Liver (tissue), 9 donors: ENCODE results near the gene TAS2R38. TPM values are rescaled to one million over a fixed set of nuclear protein-coding genes. Genes with fewer than 3 reads are reported as not detected.

ENCODE experiments used
- DNase-seq: peaks from one replicate; pipeline ENCODE4 v3.0.0-alpha.2; 2017; ENCODE audit warnings: low spot score
- H3K27ac ChIP-seq, 2 donors: one replicate each; pipeline ENCODE4 v1.7.0; 2013; ENCODE audit warnings: inconsistent platforms in 2 of 2, low read length in 2 of 2, control low read depth in 1 of 2, low read depth in 1 of 2, mild to moderate bottlenecking in 1 of 2
- H3K27me3 ChIP-seq, 4 donors: one replicate each; pipeline versions ENCODE4 v1.6.1 to v1.7.0; 2013; ENCODE audit warnings: low read length in 3 of 4, inconsistent platforms in 1 of 4, mild to moderate bottlenecking in 1 of 4, moderate library complexity in 1 of 4; ENCODE audit not compliant: control insufficient read depth in 4 of 4, insufficient read depth in 4 of 4
- H3K36me3 ChIP-seq, 4 donors: one replicate each; pipeline versions ENCODE4 v1.6.1 to v1.7.0; 2013; ENCODE audit warnings: low read length in 3 of 4, mild to moderate bottlenecking in 3 of 4, low read depth in 1 of 4, moderate library complexity in 1 of 4; ENCODE audit not compliant: control insufficient read depth in 4 of 4, insufficient read depth in 3 of 4
- H3K4me1 ChIP-seq, 4 donors: one replicate each; pipeline versions ENCODE4 v1.6.1 to v1.7.0; 2013; ENCODE audit warnings: low read length in 3 of 4, mild to moderate bottlenecking in 3 of 4, moderate library complexity in 1 of 4; ENCODE audit not compliant: control insufficient read depth in 4 of 4, insufficient read depth in 4 of 4
- H3K4me3 ChIP-seq, 3 donors: one replicate each; pipeline versions ENCODE4 v1.6.1 to v1.7.0; 2013; ENCODE audit warnings: low read length in 3 of 3, control low read depth in 1 of 3, low read depth in 1 of 3, mild to moderate bottlenecking in 1 of 3
- H3K9ac ChIP-seq, 2 donors: one replicate each; pipeline ENCODE4 v1.7.0; 2013; ENCODE audit warnings: low read length in 2 of 2, mild to moderate bottlenecking in 2 of 2, moderate library complexity in 2 of 2, control low read depth in 1 of 2, low read depth in 1 of 2
- H3K9me3 ChIP-seq, 4 donors: one replicate each; pipeline versions ENCODE4 v1.6.1 to v1.7.0; 2013; ENCODE audit warnings: low read length in 3 of 4; ENCODE audit not compliant: control insufficient read depth in 4 of 4
- EGR1 ChIP-seq, 2 donors: IDR thresholded peaks; 2 replicates each; pipeline ENCODE4 v1.6.1; 2016 to 2018; ENCODE audit warnings: antibody characterized with exemption in 2 of 2, low read depth in 2 of 2
- FOXA1 ChIP-seq: IDR thresholded peaks from 2 replicates; pipeline ENCODE4 v1.6.1; 2016; ENCODE audit warnings: antibody characterized with exemption
- FOXA2 ChIP-seq: IDR thresholded peaks from 2 replicates; pipeline ENCODE4 v1.6.1; 2016; ENCODE audit warnings: antibody characterized with exemption
- GABPA ChIP-seq, 2 donors: IDR thresholded peaks in 1 of 2; conservative IDR thresholded peaks in 1 of 2; 2 replicates each; pipeline ENCODE4 v1.6.1; 2016; ENCODE audit warnings: antibody characterized with exemption in 2 of 2, mild to moderate bottlenecking in 1 of 2, moderate library complexity in 1 of 2
- HNF4G ChIP-seq: IDR thresholded peaks from 2 replicates; pipeline ENCODE4 v1.6.1; 2016; ENCODE audit warnings: antibody characterized with exemption
- NR2F2 ChIP-seq: IDR thresholded peaks from 2 replicates; pipeline ENCODE4 v1.6.1; 2016; ENCODE audit warnings: antibody characterized with exemption
- RAD21 ChIP-seq, 2 donors: IDR thresholded peaks; 2 replicates each; pipeline ENCODE4 v1.6.1; 2016; ENCODE audit warnings: antibody characterized with exemption in 2 of 2, mild to moderate bottlenecking in 2 of 2
- SP1 ChIP-seq: IDR thresholded peaks from 2 replicates; pipeline ENCODE4 v1.6.1; 2018; ENCODE audit warnings: antibody characterized with exemption, mild to moderate bottlenecking
- YY1 ChIP-seq: IDR thresholded peaks from 2 replicates; pipeline ENCODE4 v1.6.1; 2016; ENCODE audit warnings: antibody characterized with exemption, mild to moderate bottlenecking
- WGBS: extraction: QIAGEN DNeasy Blood & Tissue Kit; methylation state at CpG from one replicate; pipeline ENCODE4 v1.1.7; 2013; 5-methylcytosine and 5-hydroxymethylcytosine counted together
- polyA plus RNA-seq, 2 donors: library from polyadenylated mRNA; stranded (reverse) in 1 of 2; unstranded in 1 of 2; fragments of 200-250 nt in 1 of 2; fragments of >200 nt in 1 of 2; fragmentation: Nextera tagmentation in 1 of 2; extraction: Ambion mirVana in 1 of 2; gene quantifications; one replicate each; pipeline versions ENCODE4 v1.2.1 to v1.2.3, GENCODE V29; 2013 to 2015
- total RNA-seq, 2 donors: library from RNA; depleted of rRNA; stranded (reverse); fragments of >200 nt; gene quantifications; one replicate each; pipeline ENCODE4 v1.2.3, GENCODE V29; 2014
- TF ChIP-seq, protein P1 (sequence below): IDR thresholded peaks from 2 replicates; pipeline ENCODE4 v1.6.1; 2016; ENCODE audit warnings: antibody characterized with exemption
- TF ChIP-seq, protein P2 (sequence below): IDR thresholded peaks from 2 replicates; pipeline ENCODE4 v1.6.1; 2016; ENCODE audit warnings: antibody characterized with exemption
- TF ChIP-seq, protein P3 (sequence below): IDR thresholded peaks from 2 replicates; pipeline ENCODE4 v1.6.1; 2016; ENCODE audit warnings: antibody characterized with exemption, mild to moderate bottlenecking
- TF ChIP-seq, protein P4 (sequence below): fragments of 150-350 bp; IDR thresholded peaks from 2 replicates; pipeline ENCODE4 v1.5.1; 2017; ENCODE audit warnings: improper control_type of control experiment, low read depth, low read length; ENCODE audit not compliant: missing input control
- donor health status: healthy.
- donor health status: healthy.
- donor health status: healthy.
- donor health status: healthy.
- donor health status: healthy.

Gene TAS2R38
- total and polyA plus RNA-seq, 4 donors = not detected

DNA sequence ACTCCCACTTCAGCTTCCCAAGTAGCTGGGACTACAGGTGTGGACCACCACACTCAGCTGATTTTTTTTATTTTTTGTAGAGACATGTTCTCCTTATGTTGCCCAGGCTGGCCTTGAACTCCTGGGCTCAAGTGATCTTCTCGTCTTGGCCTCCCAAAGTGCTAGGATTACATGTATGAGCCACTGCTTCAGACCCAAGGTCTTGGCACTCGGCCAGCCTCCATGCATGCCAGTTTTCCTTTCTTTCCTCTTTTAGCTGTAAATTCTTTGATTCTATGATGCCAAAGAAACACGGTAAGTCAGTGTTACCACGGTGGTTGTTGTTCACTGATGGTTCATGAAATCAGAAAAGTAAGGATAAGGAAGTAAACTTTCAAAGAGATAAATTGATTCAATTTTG, 19.1 kb upstream of the TAS2R38 start (continued):
- TF ChIP-seq, protein P1, sequence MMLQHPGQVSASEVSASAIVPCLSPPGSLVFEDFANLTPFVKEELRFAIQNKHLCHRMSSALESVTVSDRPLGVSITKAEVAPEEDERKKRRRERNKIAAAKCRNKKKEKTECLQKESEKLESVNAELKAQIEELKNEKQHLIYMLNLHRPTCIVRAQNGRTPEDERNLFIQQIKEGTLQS = no peak
- TF ChIP-seq YY1 (no peak), SP1 (no peak)
- TF ChIP-seq, protein P2, sequence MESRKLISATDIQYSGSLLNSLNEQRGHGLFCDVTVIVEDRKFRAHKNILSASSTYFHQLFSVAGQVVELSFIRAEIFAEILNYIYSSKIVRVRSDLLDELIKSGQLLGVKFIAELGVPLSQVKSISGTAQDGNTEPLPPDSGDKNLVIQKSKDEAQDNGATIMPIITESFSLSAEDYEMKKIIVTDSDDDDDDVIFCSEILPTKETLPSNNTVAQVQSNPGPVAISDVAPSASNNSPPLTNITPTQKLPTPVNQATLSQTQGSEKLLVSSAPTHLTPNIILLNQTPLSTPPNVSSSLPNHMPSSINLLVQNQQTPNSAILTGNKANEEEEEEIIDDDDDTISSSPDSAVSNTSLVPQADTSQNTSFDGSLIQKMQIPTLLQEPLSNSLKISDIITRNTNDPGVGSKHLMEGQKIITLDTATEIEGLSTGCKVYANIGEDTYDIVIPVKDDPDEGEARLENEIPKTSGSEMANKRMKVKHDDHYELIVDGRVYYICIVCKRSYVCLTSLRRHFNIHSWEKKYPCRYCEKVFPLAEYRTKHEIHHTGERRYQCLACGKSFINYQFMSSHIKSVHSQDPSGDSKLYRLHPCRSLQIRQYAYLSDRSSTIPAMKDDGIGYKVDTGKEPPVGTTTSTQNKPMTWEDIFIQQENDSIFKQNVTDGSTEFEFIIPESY = no peak

DNA sequence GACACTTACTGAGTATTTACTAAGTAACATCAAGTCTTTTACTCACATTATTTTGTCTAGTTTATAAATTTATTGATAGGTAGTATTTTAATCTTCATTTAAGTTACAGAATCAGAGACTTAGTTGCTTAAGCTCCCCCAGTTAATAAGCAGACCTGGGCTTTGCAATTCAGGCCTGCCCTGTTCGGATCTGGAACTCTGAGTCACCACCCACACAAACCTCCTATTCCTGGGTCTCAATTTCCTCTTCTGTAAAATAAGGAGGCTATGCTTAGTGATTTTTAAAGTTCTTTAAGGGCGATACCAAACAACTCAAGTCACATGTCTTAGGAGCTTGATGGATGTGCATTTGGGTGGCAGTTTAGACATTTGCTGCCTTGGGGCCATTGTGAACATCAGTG, 18.6 kb upstream of the TAS2R38 start:
- Histone ChIP-seq H3K4me1 (no peaks in the 10 kb centered on the region), H3K36me3 (no peaks in the 10 kb centered on the region), H3K27ac (no peak overlapping the region), H3K9me3 (no peaks in the 10 kb centered on the region), H3K27me3 (no peaks in the 10 kb centered on the region), H3K4me3 (no peak overlapping the region), H3K9ac (no peak overlapping the region)
- WGBS = 84% methylated on average over 2 of the region's 2 CpGs
- no peak for DNase-seq
- no peak for TF ChIP-seq SP1
- TF ChIP-seq EGR1 (IDR thresholded peaks at IDR 0.05; ENCODE audit: low read depth in 2 of 2) = no peak
- no peak for TF ChIP-seq FOXA2
- no peak for TF ChIP-seq GABPA (IDR thresholded peaks at IDR 0.05 in 1 of 2, conservative IDR thresholded peaks at IDR 0.05 in 1 of 2)
- TF ChIP-seq HNF4G = no peak
- TF ChIP-seq, protein P2 = no peak
- TF ChIP-seq, protein P3, sequence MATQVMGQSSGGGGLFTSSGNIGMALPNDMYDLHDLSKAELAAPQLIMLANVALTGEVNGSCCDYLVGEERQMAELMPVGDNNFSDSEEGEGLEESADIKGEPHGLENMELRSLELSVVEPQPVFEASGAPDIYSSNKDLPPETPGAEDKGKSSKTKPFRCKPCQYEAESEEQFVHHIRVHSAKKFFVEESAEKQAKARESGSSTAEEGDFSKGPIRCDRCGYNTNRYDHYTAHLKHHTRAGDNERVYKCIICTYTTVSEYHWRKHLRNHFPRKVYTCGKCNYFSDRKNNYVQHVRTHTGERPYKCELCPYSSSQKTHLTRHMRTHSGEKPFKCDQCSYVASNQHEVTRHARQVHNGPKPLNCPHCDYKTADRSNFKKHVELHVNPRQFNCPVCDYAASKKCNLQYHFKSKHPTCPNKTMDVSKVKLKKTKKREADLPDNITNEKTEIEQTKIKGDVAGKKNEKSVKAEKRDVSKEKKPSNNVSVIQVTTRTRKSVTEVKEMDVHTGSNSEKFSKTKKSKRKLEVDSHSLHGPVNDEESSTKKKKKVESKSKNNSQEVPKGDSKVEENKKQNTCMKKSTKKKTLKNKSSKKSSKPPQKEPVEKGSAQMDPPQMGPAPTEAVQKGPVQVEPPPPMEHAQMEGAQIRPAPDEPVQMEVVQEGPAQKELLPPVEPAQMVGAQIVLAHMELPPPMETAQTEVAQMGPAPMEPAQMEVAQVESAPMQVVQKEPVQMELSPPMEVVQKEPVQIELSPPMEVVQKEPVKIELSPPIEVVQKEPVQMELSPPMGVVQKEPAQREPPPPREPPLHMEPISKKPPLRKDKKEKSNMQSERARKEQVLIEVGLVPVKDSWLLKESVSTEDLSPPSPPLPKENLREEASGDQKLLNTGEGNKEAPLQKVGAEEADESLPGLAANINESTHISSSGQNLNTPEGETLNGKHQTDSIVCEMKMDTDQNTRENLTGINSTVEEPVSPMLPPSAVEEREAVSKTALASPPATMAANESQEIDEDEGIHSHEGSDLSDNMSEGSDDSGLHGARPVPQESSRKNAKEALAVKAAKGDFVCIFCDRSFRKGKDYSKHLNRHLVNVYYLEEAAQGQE = no peak
- TF ChIP-seq, protein P1 = no peak
- TF ChIP-seq FOXA1 = no peak
- TF ChIP-seq YY1 = no peak
- no peak for TF ChIP-seq NR2F2
- TF ChIP-seq RAD21 (IDR thresholded peaks at IDR 0.05) = no peak
- TF ChIP-seq, protein P4, sequence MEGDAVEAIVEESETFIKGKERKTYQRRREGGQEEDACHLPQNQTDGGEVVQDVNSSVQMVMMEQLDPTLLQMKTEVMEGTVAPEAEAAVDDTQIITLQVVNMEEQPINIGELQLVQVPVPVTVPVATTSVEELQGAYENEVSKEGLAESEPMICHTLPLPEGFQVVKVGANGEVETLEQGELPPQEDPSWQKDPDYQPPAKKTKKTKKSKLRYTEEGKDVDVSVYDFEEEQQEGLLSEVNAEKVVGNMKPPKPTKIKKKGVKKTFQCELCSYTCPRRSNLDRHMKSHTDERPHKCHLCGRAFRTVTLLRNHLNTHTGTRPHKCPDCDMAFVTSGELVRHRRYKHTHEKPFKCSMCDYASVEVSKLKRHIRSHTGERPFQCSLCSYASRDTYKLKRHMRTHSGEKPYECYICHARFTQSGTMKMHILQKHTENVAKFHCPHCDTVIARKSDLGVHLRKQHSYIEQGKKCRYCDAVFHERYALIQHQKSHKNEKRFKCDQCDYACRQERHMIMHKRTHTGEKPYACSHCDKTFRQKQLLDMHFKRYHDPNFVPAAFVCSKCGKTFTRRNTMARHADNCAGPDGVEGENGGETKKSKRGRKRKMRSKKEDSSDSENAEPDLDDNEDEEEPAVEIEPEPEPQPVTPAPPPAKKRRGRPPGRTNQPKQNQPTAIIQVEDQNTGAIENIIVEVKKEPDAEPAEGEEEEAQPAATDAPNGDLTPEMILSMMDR = no peak
